COR-L47 (cell line): Measurements from ENCODE around the gene ENTPD3.

ENCODE experiments used
- DNase-seq: peaks from one replicate; lab custom pipeline; 2025; lab: John Stamatoyannopoulos, UW

ENTPD3 gene, protein sequence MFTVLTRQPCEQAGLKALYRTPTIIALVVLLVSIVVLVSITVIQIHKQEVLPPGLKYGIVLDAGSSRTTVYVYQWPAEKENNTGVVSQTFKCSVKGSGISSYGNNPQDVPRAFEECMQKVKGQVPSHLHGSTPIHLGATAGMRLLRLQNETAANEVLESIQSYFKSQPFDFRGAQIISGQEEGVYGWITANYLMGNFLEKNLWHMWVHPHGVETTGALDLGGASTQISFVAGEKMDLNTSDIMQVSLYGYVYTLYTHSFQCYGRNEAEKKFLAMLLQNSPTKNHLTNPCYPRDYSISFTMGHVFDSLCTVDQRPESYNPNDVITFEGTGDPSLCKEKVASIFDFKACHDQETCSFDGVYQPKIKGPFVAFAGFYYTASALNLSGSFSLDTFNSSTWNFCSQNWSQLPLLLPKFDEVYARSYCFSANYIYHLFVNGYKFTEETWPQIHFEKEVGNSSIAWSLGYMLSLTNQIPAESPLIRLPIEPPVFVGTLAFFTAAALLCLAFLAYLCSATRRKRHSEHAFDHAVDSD

DNA sequence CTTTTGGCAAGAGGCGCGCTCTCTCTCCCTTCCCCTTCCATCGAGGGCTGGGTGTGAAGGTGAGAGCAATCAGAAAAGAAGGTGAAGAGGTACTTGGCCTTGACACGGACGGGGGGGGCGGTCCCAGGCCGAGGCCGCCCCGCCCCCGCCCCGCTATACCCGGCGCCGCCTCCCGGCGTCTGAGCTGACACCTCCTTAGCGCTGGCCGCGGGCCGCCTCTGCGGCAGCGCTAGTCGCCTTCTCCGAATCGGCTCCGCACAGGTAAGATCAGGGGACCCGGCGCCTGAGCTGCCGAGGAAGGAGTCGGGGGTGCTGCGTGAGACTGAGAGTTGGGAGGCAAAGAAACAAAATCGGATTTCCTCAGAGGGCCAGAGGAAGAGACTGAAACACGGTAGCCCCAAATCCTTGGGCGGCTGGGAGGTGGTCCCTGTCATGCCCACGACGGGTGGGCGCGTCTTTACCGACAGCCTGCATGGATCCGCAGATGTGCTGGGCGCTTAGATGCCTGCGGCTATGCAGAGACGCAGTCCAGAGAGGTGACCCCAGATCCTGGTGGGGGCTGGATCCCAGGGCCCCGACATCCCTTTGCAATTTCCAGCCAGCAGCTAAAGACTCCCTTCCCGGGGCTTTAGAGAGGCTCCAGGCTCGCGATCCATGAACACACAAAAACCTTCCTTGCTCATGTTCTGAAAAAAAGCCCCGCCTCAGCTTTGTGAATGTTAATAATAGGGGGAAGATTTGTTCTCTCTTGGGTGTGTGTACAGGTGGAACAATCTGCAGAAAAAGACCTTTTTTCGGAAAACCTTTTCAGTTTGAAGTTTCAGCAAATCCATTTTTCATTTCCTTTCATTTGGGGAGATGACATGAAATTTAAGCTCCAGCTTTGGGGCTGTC, at the start of gene ENTPD3:
ENTPD3 (plus strand) TSS at position 184 of the 894 bp plus-strand sequence. CDS start 874 bp downstream, outside the sequence.
- DNase-seq, result peak; percentile 5

DNA sequence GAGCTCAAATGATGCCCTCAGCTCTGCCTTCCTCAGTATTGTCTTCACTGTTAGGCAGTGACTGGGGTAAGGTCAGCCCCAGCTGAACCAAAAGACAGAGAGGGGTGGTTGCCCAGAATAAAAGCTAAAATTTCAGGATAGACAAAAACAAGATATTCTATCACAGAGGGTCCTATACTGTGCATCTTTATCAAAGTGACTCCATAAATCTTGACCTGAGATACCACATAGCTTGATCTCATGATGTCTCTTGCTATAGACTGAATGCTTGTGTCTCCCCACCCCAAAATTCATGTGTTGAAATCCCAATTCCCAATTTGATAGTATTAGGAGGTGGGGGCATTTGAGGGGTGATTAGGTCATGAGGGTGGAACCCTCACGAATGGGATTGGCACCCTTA, 47.1 kb upstream of the ENTPD3 start:
- no peak for DNase-seq

DNA sequence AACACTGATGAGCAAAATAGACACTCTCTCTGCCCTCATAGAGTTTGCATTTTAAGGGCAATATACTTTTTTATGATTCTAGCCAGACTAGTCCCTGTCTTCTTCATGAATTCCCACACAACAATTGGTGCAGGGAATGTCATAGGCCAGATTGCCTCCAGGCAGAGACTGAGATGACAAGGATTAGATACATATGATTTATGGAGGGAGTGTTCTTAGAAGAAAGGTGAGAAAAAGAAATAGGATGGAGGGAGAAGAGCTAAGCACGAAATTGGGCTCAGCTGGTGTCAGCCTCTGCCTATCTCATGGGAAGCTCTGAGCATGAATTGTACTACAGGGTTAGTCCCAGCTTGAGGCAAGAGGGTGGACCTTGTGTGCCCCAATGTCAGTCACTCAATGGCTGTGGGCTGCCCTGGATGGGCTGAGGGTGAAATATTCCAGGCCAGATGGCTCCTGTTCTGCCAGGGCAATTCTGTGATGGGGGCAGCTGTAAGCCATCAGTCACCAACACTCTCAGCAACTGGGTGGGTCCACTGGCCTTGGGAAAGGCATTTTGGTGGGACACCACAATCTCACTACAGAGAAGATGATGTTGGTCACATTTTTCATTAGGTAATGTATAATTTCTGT, 46.3 kb upstream of the ENTPD3 start:
- no peak for DNase-seq

DNA sequence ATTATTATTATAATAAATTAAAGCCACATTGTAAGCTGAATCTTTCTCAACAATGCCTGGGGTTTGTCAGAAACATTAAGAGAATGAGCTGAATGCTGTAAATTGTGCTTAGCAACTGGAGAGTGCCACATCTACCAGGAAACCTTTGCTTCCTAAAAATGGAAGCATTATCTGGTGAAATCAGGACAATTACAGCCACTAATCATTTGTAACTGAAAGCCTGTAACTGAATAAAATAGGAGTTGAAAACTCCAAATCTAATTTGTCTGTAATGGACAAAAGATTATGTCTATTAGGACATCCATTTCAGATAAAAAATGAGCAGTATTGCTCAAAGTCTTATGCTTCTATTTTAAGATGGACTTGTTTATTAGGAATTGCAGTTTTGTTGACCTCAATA, 45.3 kb upstream of the ENTPD3 start:
- no peak for DNase-seq

DNA sequence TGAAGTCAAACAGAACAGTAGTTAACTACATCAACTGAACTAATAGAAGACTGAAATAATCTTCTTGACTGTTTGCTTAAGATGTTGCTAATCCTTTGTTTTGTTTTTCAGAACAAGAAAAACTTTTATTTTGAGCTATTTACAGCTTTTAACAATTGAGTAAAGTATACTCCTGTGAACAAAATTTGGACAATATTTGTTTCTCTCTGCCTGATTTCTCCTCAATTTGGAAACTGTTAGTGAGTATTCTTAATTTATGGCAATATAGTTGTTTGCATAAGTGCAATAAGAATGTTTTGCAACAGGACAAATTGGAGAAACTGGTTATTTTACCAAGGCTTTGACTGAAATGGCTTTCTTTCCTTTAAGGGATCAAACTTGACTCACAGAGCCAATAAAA, 36.5 kb upstream of the ENTPD3 start:
- no peak for DNase-seq

DNA sequence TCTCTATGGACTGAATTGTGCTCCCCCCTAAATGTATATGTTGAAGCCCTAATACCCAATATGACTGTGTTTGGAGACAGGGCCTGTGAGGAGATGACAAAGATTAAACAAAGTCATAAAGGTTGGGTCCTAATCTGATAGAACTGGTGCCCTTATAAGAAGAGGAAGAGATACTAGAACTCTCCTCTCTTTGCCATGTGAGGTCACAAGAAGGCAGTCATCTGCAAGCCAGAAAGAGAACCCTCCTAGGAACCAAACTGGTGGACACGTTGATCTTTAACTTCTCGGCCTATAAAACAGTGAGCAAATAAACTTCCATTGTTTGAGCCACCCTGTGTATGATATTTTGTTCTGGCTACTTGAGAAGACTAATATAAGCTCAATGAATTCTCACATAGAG, 31.6 kb upstream of the ENTPD3 start:
- DNase-seq, result no peak

DNA sequence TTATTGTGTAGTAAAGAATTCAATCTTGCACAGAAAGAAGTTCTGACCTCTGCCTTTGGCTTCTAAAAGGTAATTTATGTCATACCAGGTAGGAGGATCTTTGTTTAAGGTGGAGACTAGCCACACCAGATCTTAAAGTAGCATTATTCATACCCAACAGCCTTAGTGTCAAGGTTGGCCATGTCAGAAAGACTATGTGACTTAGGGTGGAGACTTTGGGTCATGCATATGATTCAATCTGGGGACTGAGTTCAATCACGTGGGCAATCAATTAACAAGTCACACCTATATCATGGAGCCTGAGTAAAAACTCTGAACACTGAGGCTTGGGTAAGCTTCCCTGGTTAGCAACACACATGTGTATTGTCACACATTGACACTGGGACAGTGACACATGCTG, 28.5 kb upstream of the ENTPD3 start:
- no peak for DNase-seq

DNA sequence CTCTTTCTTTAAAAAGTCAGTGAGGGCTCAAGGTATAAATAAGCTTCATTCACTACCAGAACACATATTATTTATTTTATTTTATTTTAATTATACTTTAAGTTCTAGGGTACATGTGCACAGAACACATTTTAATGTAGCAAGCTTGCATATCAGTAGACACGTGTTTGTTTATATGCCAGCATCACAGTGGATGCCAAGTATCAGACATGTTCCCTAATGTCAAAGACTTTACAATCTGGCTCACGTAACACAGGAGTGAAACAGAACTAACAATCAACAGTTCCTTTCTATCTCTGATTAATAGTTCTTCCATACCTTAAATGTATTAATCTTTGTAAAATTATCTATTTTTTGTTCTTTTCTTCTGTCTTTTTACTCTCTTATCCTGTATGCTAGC, 23.3 kb upstream of the ENTPD3 start:
- DNase-seq, result no peak

DNA sequence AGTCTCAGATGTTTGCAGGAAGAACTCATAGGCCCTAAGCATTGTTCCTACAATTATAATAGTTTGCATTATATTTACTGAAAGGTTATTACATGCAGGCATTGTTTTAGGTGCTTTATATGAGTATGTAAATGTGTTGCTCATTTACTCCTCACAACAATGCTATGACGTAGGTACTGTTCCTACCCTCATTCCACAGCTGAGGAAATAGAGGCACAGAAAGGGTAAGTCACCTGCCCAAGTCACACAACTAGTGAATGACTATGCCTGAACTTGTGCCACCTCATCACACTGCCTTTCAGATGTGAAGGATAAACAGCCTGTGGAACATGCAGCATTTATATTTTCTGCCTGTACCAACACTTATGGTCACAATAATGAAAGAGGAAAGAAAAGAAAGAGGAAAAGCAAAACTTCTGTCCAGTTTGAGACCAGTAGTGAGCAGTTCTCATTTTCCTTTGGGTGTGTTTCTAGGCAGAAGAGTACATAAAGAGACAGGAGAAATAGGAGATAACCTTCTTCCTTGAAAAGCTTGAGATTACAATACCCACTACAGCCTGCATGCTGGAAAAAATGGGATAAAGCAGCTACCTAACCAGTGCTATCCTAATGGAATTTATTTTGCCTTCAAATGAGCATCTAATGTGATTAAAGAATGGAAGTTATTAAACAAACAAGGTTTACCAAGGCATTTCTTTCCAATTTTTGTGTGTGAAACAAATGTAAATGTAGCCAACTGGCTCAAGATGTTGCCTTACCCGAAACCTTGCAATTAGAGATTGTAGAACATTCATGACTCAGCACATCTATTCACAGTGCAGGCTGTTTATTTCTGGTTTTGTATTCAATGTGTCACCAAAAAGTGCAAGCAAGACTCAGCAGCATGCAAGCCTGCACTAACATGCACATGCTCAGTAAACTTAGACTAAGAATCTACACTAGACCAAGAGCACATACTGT, 20.5 kb upstream of the ENTPD3 start:
- DNase-seq, result no peak

DNA sequence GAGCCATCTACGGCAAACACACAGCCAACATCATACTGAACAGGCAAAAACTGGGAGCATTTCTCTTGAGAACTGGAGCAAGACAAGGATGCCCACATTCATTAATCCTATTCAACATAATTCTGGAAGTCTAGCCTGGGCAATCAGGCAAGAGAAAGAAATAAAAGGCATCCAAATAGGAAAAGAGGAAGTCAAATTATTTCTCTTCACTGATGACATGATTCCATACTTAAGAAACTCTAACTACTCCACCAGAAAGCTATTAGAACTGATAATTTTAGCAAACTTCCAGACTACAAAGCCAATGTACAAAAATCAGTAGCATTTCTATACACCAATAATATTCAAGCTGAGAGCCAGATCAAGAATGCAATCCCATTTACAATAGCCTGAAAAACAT, 17.3 kb upstream of the ENTPD3 start:
- no peak for DNase-seq

DNA sequence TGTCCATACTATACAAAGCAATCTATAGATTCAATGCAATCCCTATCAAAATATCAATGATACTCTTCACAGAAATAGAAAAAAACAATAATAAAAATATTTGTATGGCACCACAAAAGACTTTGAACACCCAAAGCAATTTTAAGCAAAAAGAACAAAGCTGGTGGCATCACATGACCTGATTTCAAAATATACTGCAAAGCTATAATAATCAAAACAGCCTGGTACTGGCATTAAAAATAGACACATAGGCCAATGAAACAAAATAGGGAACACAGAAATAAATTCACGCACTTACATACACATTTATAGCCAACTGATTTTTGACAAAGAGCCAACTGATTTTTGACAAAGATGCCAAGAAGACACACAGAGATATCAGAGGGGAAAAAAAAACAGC, 9.2 kb upstream of the ENTPD3 start:
- no peak for DNase-seq

DNA sequence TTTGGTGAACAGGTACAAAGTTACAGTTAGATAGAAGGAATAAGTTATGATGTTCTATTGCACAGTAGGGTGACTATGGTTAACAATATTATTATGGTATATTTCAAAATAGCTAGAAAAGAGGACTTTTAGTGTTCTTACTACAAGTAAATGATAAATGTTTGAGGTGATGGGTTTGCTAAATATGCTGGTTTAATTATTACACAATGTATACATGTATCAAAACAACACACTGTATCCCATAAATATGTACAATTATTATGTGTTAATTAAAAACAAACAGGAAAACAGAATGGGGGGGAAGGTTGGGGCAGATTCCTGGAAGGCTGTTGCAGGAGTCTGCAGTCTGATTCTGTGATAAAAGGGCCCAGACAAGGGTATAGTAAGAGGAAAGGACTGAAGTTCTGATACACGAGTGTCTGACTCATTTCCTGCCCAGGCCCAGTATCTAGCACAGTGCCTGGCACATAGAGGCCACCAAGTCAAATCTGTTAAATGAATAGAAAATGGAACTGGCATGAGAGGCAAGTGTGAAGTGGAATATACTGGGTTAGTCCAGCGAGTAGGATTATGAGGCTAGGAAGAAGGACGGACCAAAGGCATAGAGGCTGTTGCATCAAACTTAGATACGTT, 7.2 kb upstream of the ENTPD3 start:
- no peak for DNase-seq

DNA sequence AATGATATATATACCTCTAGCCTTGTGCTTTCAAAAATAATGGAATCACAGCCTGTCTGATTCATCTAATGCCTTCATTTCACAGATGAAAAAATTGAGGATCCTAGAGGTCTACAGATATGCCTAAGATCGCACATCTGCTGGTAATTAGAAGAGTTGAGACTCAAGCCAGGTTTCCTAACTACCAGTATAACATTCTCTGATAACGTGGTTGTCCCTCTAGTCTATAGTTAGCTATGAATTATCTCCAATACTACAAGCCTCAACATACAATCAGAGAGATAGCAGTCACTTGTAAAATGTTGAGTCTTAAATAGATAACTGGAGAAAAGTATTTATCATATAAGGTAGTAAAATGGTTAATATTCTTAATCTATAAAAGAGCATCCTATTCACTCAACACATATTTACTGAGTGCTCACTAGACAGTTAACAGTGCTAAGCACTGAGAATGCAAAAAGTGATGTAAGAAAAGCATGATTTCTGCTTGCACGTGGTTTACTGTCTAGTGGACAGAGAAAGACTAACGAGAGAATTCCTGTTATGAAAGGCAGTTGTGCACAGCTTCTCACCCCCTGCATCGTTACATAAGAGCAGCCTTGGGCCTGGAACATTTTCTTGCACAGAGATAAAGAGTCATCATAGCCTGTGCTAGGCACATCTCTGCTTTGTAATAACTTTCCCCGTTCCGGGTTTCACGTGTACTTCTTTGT, 4.9 kb upstream of the ENTPD3 start:
- no peak for DNase-seq

DNA sequence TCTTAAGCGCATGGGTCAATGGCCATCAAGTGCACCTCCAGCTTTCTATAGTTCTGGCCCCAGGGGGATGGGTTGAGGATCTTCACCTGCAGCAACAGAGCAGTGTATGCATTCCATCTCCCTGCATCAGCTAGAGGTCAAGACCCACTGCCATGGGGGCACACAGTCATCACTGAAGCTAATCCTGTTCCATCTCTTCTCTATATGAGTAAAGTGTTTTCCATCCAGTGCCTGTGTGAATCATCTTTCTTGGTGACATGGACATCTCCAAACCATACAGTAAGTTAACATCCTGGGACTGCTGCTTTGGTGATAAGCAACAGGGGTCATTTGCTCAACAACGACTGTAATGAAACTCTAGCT, 4.4 kb upstream of the ENTPD3 start:
- DNase-seq, result no peak

DNA sequence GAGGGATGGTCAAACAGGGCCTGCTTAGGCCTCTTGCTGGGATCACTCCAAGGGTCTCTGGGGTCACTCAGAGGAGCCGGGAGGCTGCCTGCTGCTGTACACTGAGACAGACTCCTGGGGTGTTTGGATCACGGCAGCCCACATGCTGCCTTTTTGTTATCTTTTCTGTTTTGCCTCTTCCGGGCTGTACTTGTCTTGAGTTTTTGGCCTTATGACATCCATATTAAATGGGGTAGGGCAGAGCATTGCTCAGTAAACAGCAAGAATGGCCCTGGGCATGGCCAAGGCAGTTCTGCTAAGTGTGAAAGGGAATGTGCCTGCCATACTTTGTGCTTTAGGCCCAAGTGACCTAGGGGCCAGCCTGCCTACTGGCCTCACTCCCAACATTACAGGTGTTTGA, 771 bp upstream of the ENTPD3 start:
- no peak for DNase-seq

DNA sequence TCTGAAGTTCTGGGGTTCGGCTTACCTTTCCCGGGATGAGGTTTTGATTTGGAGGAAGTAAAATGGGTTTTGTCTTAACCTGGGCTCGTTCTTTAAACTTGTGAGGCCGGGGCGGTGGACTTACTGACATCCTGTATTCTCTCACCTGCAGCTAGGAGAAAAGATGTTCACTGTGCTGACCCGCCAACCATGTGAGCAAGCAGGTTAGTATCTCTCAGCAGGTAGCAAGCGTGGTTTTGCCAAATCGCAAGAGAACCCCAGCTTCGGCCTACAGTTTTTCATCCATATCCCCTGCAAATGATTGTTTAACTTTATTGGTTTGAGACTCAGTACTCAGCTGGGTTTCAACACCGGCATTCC, 891 bp downstream of the ENTPD3 start:
- DNase-seq, result peak; percentile 7

DNA sequence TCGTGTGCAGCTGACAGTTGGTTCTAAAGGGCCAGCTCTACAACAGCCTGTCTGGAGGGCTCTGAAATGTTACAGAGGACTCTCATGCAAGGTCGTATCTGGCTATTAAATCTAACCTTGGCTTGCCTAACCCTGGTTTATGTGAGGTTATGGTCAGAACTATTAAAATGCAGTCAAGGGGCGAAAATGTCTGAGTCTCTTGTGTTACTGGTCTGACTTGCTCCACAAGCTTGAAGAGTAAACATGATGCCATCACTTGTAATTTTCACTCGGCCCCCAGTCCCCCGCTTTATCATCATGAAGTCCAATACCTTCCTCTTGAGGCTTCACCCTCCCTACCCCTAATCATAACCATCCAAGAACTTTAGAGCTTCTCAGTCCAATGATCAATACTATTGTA, 9.4 kb downstream of the ENTPD3 start:
- DNase-seq, result no peak

DNA sequence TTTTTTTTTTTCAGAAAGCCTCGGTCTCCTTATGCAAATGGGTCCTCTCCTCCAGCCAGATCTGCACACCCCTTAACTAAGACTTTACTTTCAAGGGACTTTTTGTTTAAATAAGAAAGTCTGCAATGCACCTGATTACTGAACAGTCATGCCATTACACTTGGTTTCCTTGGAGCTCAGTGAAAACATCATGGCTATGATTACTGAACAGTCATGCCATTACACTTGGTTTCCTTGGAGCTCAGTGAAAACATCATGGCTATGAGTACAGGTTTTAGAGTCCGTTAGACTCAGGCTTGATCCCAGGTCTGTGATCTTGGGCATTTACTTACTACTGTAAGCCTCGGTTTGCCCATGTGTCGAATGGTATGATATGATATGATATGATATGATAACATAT, 10.1 kb downstream of the ENTPD3 start:
- no peak for DNase-seq

DNA sequence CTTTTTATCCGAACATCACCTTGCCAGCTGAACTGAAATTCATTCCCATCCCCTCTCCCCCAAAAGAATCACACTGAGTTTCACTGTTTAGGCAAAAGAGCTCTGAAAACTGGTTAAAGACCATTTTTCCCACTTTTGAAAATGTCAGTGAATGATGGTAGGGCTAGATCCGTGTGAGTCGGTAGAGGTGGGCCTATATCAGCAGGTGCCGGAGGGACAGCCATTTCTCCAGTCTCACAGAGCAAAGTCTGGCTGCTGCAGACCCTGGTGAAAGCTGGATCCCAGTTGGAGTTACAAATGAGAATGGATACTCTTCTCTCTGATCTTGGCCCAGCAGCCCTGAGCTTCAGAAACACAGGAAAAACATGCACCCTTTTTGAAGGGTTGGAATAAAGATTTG, 10.9 kb downstream of the ENTPD3 start:
- DNase-seq, result no peak

DNA sequence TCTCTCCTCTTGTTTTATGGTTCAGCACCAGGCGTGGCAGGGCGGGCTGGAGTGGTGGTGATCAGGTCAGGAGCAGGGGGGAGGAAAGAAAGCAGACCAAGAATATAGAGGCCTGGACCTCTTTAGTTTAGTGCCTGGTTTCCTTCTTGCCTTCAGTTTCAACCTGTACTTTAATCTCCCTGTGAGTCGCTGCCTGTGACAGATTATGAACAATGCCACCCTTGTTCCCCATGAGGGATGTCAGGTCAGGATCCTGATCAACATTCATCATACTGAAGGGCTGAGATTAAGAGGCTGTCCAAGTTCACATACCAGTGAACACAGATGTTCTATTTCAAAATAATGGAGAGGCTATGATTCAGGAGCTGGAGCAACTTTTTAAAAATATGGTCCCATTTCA, 11.4 kb downstream of the ENTPD3 start:
- no peak for DNase-seq
